ENCODE results near the gene LKAAEAR1. TPM values are rescaled to one million over a fixed set of nuclear protein-coding genes. Genes with fewer than 3 reads are reported as not detected.

The LKAAEAR1 gene
- total RNA-seq, 2 donors from 2014 or later = not detected

GRCh38 chr20:64070244-64070993 is 13.8 kb downstream of the LKAAEAR1 start:
- Histone ChIP-seq H3K27ac (no peak overlapping the region), H3K27me3 (no peaks in the 10 kb centered on the region), H3K36me3 (peaks cover 16% of the 10 kb centered on the region), H3K9me3 (no peaks in the 10 kb centered on the region), H3K4me3 (no peak overlapping the region), H3K4me1 (peaks cover 0 to 3% of the 10 kb centered on the region in 2 donors)
- DNase-seq (ENCODE audit: low spot score) = no peak
- no peak for TF ChIP-seq CTCF (IDR thresholded peaks at IDR 0.05)

GRCh38 chr20:64069614-64070243 is 14.5 kb downstream of the LKAAEAR1 start:
- TF ChIP-seq CTCF (IDR thresholded peaks at IDR 0.05) = peak; percentile 59 to 68
- Histone ChIP-seq H3K27me3 (no peaks in the 10 kb centered on the region), H3K27ac (no peak overlapping the region), H3K9me3 (no peaks in the 10 kb centered on the region), H3K4me3 (no peak overlapping the region), H3K4me1 (peaks cover 0 to 10% of the 10 kb centered on the region in 2 donors), H3K36me3 (peaks cover 16% of the 10 kb centered on the region)
- no peak for DNase-seq (ENCODE audit: low spot score)

GRCh38 chr20:64069209-64069613 is 15.0 kb downstream of the LKAAEAR1 start:
- Histone ChIP-seq H3K9me3 (no peaks in the 10 kb centered on the region), H3K36me3 (peaks cover 16% of the 10 kb centered on the region), H3K4me1 (peaks cover 0 to 15% of the 10 kb centered on the region in 2 donors), H3K27ac (no peak overlapping the region), H3K27me3 (no peaks in the 10 kb centered on the region), H3K4me3 (no peak overlapping the region)
- no peak for DNase-seq (ENCODE audit: low spot score)
- no peak for TF ChIP-seq CTCF (IDR thresholded peaks at IDR 0.05)

GRCh38 chr20:64068386-64069208 is 15.6 kb downstream of the LKAAEAR1 start:
- DNase-seq (ENCODE audit: low spot score) = no peak
- Histone ChIP-seq H3K4me3 (no peak overlapping the region), H3K27me3 (no peaks in the 10 kb centered on the region), H3K36me3 (peaks cover 10% of the 10 kb centered on the region), H3K27ac (no peak overlapping the region), H3K4me1 (peaks cover 0 to 21% of the 10 kb centered on the region in 2 donors), H3K9me3 (no peaks in the 10 kb centered on the region)
- no peak for TF ChIP-seq CTCF (IDR thresholded peaks at IDR 0.05)

- H3K27ac ChIP-seq = no peak overlapping the region
- no peak for DNase-seq (ENCODE audit: low spot score)
- peaks cover 6% of the 10 kb centered on the region for H3K36me3 ChIP-seq
- no peaks in the 10 kb centered on the region for H3K27me3 ChIP-seq
- no peaks in the 10 kb centered on the region for H3K9me3 ChIP-seq
- H3K4me3 ChIP-seq = no peak overlapping the region
- TF ChIP-seq CTCF (IDR thresholded peaks at IDR 0.05) = no peak
- H3K4me1 ChIP-seq = peaks cover 0 to 25% of the 10 kb centered on the region in 2 donors
These were observed 16.4 kb downstream of the LKAAEAR1 start for GRCh38 chr20:64067733-64068307.
